K562 (cell line): ENCODE measurements around the gene C11orf65. TPM values are rescaled to one million over a fixed set of nuclear protein-coding genes. Genes with fewer than 3 reads are reported as not detected.

Experiments
- ATAC-seq: fragments of 200-7000 bp; cut with Tn5 transposase; 3 replicates; pipeline ENCODE4 v1.9.1; 2020; ENCODE audit warnings: moderate library complexity
- BruUV-seq: library from RNA; stranded (reverse); fragments of 400-500 nt; replicated peaks from 2 replicates; lab custom pipeline; 2021; lab: Mats Ljungman, UMichigan
- CTCF ChIA-PET: fragments of 300-600 bp; formaldehyde crosslinking; extraction: SDS; loops from one replicate; lab custom pipeline; 2021; ENCODE audit warnings: low intra/inter-chr PET ratio; lab: Yijun Ruan, JAX
- POLR2A ChIA-PET: fragments of 300-600, 350-650 bp; sonication (Branson Sonifier 250); formaldehyde crosslinking; extraction: SDS; loops from one replicate; lab custom pipeline; 2021; ENCODE audit warnings: antibody characterized with exemption, inconsistent platforms; lab: Yijun Ruan, JAX
- DNase-seq, 4 experiments: peaks; one replicate each; pipeline versions ENCODE4 v3.0.0 to v3.0.0-alpha.2; 2011 to 2018; ENCODE audit warnings: low spot score in 3 of 4, mixed read lengths in 3 of 4; ENCODE audit errors: extremely low read depth in 1 of 4
- FAIRE-seq: peaks from 2 replicates; lab custom pipeline; 2011; peaks lifted over from hg19 to GRCh38; lab: Jason Lieb, UNC
- H2AFZ ChIP-seq: 2 replicates; pipeline ENCODE4 v1.6.0; 2011; ENCODE audit warnings: low read depth, low read length, control low read depth, inconsistent platforms
- H3K27ac ChIP-seq: fragments of 200-600 bp; 3 replicates; pipeline ENCODE4 v1.8.0; 2011; ENCODE audit warnings: low read depth, mild to moderate bottlenecking, control low read depth, inconsistent platforms, low read length, moderate library complexity, mixed read lengths; ENCODE audit errors: extremely low read depth
- H3K27me3 ChIP-seq, 2 experiments: fragments of 300-600 bp in 1 of 2; 2 replicates in 1 of 2; 3 replicates in 1 of 2; pipeline versions ENCODE4 v1.6.0 to v1.8.0; 2011; ENCODE audit warnings: inconsistent platforms in 2 of 2, low read length in 2 of 2, mild to moderate bottlenecking in 1 of 2, mixed read lengths in 1 of 2, moderate library complexity in 1 of 2; ENCODE audit not compliant: control insufficient read depth in 2 of 2, insufficient read depth in 2 of 2
- H3K36me3 ChIP-seq: fragments of 300-600 bp; 3 replicates; pipeline ENCODE4 v1.8.0; 2011; ENCODE audit warnings: mild to moderate bottlenecking, low read length, inconsistent platforms; ENCODE audit not compliant: control insufficient read depth, insufficient read depth
- H3K4me1 ChIP-seq, 2 experiments: fragments of 200-600 bp in 1 of 2; replicated peaks in 1 of 2; 2 replicates in 1 of 2; 3 replicates in 1 of 2; pipeline versions ENCODE4 v1.5.1 to v1.8.0; 2011; ENCODE audit warnings: inconsistent platforms in 2 of 2, low read length in 2 of 2, mild to moderate bottlenecking in 1 of 2, mixed read lengths in 1 of 2, moderate library complexity in 1 of 2; ENCODE audit not compliant: control insufficient read depth in 2 of 2, insufficient read depth in 2 of 2
- H3K4me2 ChIP-seq: 2 replicates; pipeline ENCODE4 v1.6.1; 2011; ENCODE audit warnings: low read length, control low read depth, inconsistent platforms, mixed read lengths; ENCODE audit not compliant: insufficient read depth
- H3K4me3 ChIP-seq: fragments of 200-600 bp; sonication (generic), shearing (Covaris generic); 2 replicates; pipeline ENCODE4 v1.5.1; 2016; ENCODE audit warnings: control low read depth, inconsistent platforms
- H3K79me2 ChIP-seq: fragments of 200-600 bp; 3 replicates; pipeline ENCODE4 v1.8.0; 2011; ENCODE audit warnings: low read length, inconsistent platforms; ENCODE audit not compliant: control insufficient read depth, insufficient read depth
- H3K9ac ChIP-seq, 2 experiments: 2 replicates each; pipeline versions ENCODE4 v1.6.0 to v1.6.1; 2011; ENCODE audit warnings: low read depth in 2 of 2, low read length in 2 of 2, control low read depth in 1 of 2, inconsistent platforms in 1 of 2, mild to moderate bottlenecking in 1 of 2, mixed read lengths in 1 of 2; ENCODE audit not compliant: insufficient read depth in 1 of 2
- H3K9me1 ChIP-seq: one replicate; pipeline ENCODE4 v1.6.0; 2011; ENCODE audit warnings: inconsistent platforms, mild to moderate bottlenecking, low read length, moderate library complexity; ENCODE audit not compliant: control insufficient read depth, insufficient read depth
- H3K9me3 ChIP-seq: replicated peaks from 2 replicates; pipeline ENCODE4 v1.5.1; 2011; ENCODE audit warnings: low read depth, low read length, inconsistent platforms; ENCODE audit not compliant: control insufficient read depth, insufficient read depth
- H4K20me1 ChIP-seq: replicated peaks from 2 replicates; pipeline ENCODE4 v1.6.1; 2011; ENCODE audit warnings: low read length, inconsistent platforms, mixed read lengths; ENCODE audit not compliant: control insufficient read depth, insufficient read depth
- FOSL1 ChIP-seq: fragments of 200-800 bp; sonication (Bioruptor generic); conservative IDR thresholded peaks from 2 replicates; pipeline ENCODE4 v1.6.1; 2016; ENCODE audit warnings: missing genetic modification characterization, missing compliant biosample characterization
- FOXA1 ChIP-seq: fragments of 450-650 bp; IDR thresholded peaks from 2 replicates; pipeline ENCODE4 v1.6.1; 2016; ENCODE audit warnings: mild to moderate bottlenecking, borderline replicate concordance
- HNRNPK ChIP-seq: fragments of 200-400 bp; formaldehyde crosslinking; IDR thresholded peaks from one replicate; pipeline ENCODE4 v1.6.1; 2018; ENCODE audit warnings: mild to moderate bottlenecking, low read depth, low read length; ENCODE audit not compliant: poor library complexity, severe bottlenecking
- IRF2 ChIP-seq: sonication (generic); formaldehyde crosslinking; IDR thresholded peaks from 2 replicates; pipeline ENCODE4 v1.8.1; 2022; ENCODE audit warnings: mild to moderate bottlenecking, missing genetic modification reagents
- JUN ChIP-seq, 2 experiments: sonication (generic) in 1 of 2; formaldehyde crosslinking in 1 of 2; IDR thresholded peaks; 2 replicates each; pipeline versions ENCODE4 v1.6.1 to v1.8.0; 2012 to 2022; ENCODE audit warnings: borderline replicate concordance in 2 of 2, mild to moderate bottlenecking in 2 of 2, improper control_type of control experiment in 1 of 2, low read depth in 1 of 2, low read length in 1 of 2, missing genetic modification reagents in 1 of 2
- PHB2 ChIP-seq: fragments of 450-650 bp; IDR thresholded peaks from 2 replicates; pipeline ENCODE4 v1.6.1; 2017; ENCODE audit warnings: low read depth
- ZC3H8 ChIP-seq: fragments of 450-650 bp; IDR thresholded peaks from 2 replicates; pipeline ENCODE4 v1.6.1; 2017
- ZFP1 ChIP-seq: fragments of 450-650 bp; formaldehyde crosslinking; IDR thresholded peaks from 2 replicates; pipeline ENCODE4 v1.4.0; 2020; ENCODE audit warnings: mild to moderate bottlenecking, mixed read lengths
- ZNF77 ChIP-seq: fragments of 250-450 bp; sonication (Bioruptor Pico); IDR thresholded peaks from 2 replicates; pipeline ENCODE4 v1.5.0; 2020
- in situ Hi-C: fragments of 300-500 bp; cut with MboI; formaldehyde crosslinking; loops from 4 replicates; pipeline ENCODE4 v1.15.0; 2018; ENCODE audit warnings: inconsistent platforms, mixed read lengths
- intact Hi-C: fragments of 100-400 bp; cut with micrococcal nuclease; formaldehyde crosslinking; loops from 2 replicates; pipeline ENCODE4 v1.14.2; 2022
- polyA plus RNA-seq, 8 experiments: library from polyadenylated mRNA; depleted of rRNA in 4 of 8; stranded (reverse) in 5 of 8; unstranded in 3 of 8; fragments of >200 nt; fragmentation: Nextera tagmentation in 2 of 8; fragmentation: Illumina TruSeq in 1 of 8; extraction: Ambion mirVana in 2 of 8; extraction: Trizol in 1 of 8; gene quantifications; 2 replicates each; pipeline versions ENCODE4 v1.2.1 to v1.2.3, GENCODE V29; 2011 to 2014; ENCODE audit warnings: inconsistent platforms in 1 of 8, missing spikeins in 1 of 8
- total RNA-seq, 7 experiments: library from RNA; depleted of rRNA in 6 of 7; stranded (reverse); fragments of >200 nt in 6 of 7; fragmentation: Illumina TruSeq in 2 of 7; extraction: Trizol in 2 of 7; gene quantifications; 2 replicates each; pipeline versions ENCODE4 v1.2.1 to v1.2.3, GENCODE V29; 2011 to 2021; ENCODE audit warnings: low replicate concordance in 1 of 7
- TF ChIP-seq, protein P1 (sequence below): sonication (generic); formaldehyde crosslinking; IDR thresholded peaks from 2 replicates; pipeline ENCODE4 v1.8.0; 2022; ENCODE audit warnings: mild to moderate bottlenecking, missing genetic modification reagents, borderline replicate concordance
- TF ChIP-seq, protein P2 (sequence below): fragments of 250-450 bp; sonication (Bioruptor Pico); IDR thresholded peaks from 2 replicates; pipeline ENCODE4 v1.4.0; 2020; ENCODE audit warnings: mild to moderate bottlenecking, moderate library complexity
- TF ChIP-seq, protein P3 (sequence below): fragments of 250-450 bp; sonication (Bioruptor Pico); IDR thresholded peaks from 2 replicates; pipeline ENCODE4 v1.8.0; 2021; ENCODE audit warnings: moderate library complexity, mild to moderate bottlenecking, inconsistent platforms
- TF ChIP-seq, protein P4 (sequence below): IDR thresholded peaks from 3 replicates; pipeline ENCODE4 v1.6.1; 2011; ENCODE audit warnings: borderline replicate concordance, mild to moderate bottlenecking; ENCODE audit not compliant: insufficient read length, insufficient read depth

Gene C11orf65
- total and polyA plus RNA-seq, 9 of the 15 experiments (the other 6 are each of a cell fraction or from before 2014, with no cell fraction given), result 1.0 to 2.1 (median 1.2) TPM

DNA sequence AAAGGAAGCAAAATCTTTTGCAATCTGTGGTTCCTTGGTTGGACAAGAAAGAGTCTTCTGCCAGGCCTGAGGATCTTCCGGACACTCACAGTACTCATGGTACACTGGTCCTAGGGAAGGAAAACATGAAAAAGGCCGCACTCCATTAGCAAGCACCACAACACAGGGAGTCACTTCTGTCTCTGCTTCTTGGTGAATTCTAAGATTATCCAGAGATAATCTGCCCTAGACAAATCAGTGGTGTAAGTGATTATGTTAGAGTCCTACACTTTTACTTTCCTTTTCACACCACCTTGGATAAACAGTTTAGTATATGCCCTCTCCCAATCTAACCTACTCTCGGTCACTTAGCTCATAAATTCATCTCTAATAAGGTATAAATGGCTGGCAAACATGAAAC is 19.0 kb upstream of the C11orf65 start (continued):
- TF ChIP-seq, protein P1, sequence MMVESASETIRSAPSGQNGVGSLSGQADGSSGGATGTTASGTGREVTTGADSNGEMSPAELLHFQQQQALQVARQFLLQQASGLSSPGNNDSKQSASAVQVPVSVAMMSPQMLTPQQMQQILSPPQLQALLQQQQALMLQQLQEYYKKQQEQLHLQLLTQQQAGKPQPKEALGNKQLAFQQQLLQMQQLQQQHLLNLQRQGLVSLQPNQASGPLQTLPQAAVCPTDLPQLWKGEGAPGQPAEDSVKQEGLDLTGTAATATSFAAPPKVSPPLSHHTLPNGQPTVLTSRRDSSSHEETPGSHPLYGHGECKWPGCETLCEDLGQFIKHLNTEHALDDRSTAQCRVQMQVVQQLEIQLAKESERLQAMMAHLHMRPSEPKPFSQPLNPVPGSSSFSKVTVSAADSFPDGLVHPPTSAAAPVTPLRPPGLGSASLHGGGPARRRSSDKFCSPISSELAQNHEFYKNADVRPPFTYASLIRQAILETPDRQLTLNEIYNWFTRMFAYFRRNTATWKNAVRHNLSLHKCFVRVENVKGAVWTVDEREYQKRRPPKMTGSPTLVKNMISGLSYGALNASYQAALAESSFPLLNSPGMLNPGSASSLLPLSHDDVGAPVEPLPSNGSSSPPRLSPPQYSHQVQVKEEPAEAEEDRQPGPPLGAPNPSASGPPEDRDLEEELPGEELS, result no peak
- TF ChIP-seq HNRNPK (no peak), FOXA1 (no peak)
- TF ChIP-seq, protein P2, sequence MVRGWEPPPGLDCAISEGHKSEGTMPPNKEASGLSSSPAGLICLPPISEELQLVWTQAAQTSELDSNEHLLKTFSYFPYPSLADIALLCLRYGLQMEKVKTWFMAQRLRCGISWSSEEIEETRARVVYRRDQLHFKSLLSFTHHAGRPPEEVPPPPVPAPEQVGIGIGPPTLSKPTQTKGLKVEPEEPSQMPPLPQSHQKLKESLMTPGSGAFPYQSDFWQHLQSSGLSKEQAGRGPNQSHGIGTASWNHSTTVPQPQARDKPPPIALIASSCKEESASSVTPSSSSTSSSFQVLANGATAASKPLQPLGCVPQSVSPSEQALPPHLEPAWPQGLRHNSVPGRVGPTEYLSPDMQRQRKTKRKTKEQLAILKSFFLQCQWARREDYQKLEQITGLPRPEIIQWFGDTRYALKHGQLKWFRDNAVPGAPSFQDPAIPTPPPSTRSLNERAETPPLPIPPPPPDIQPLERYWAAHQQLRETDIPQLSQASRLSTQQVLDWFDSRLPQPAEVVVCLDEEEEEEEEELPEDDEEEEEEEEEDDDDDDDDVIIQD (CRISPR knock-in tag), result no peak

DNA sequence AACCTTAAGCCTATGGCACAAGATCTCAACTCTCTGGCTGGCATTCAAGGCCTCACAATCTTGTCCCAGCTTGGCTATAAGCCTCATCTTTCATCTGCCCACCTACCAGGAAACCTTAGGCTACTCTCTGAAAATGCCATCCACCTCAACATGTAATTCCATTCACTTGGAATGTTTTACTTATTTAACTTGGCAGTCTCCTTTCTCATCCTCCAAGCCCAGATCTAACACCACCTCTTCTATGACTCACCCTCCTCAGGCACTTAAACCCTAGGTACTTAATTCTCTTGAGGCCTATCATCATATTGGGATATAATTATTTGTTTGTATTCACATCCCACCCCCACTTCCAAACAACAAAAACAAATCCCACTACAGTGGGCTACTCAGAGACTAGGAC is 15.8 kb upstream of the C11orf65 start:
- intact Hi-C loops, result no loop called here
- BruUV-seq, result no TSS peak

More for the DNA sequence above, 15.8 kb upstream of the C11orf65 start:
- H3K9ac ChIP-seq, result no peak overlapping the region
- no peaks in the 10 kb centered on the region for H3K27me3 ChIP-seq
- H3K36me3 ChIP-seq, result peaks cover 63% of the 10 kb centered on the region
- no peak overlapping the region for H3K4me3 ChIP-seq
- no peak for ATAC-seq
- POLR2A ChIA-PET, result interaction anchor here (3.6 kb wide), 1 partner anchor 16 kb away, joined by 11 read pairs; the partner anchor contains the start of gene C11orf65
- no peaks in the 10 kb centered on the region for H3K9me3 ChIP-seq
- CTCF ChIA-PET, result no interaction called here
- H2AFZ ChIP-seq, result no peak overlapping the region
- no peaks in the 10 kb centered on the region for H3K9me1 ChIP-seq
- no peak overlapping the region for H3K4me2 ChIP-seq
- H3K4me1 ChIP-seq, result no peaks in the 10 kb centered on the region
- no peak for FAIRE-seq
- H4K20me1 ChIP-seq, result no peaks in the 10 kb centered on the region
- TF ChIP-seq PHB2 (no peak), FOSL1 (tag) (no peak), ZNF77 (CRISPR knock-in tag) (no peak), JUN (IDR thresholded peaks at IDR 0.05; ENCODE audit: borderline replicate concordance, low read depth, low read length) (no peak), JUN (CRISPR knock-in tag; IDR thresholded peaks at IDR 0.05; ENCODE audit: borderline replicate concordance) (no peak), ZC3H8 (no peak), IRF2 (CRISPR knock-in tag) (no peak), ZFP1 (CRISPR knock-in tag) (no peak)
- TF ChIP-seq, protein P3, sequence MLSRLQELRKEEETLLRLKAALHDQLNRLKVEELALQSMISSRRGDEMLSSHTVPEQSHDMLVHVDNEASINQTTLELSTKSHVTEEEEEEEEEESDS (CRISPR knock-in tag), result no peak
- TF ChIP-seq, protein P4, sequence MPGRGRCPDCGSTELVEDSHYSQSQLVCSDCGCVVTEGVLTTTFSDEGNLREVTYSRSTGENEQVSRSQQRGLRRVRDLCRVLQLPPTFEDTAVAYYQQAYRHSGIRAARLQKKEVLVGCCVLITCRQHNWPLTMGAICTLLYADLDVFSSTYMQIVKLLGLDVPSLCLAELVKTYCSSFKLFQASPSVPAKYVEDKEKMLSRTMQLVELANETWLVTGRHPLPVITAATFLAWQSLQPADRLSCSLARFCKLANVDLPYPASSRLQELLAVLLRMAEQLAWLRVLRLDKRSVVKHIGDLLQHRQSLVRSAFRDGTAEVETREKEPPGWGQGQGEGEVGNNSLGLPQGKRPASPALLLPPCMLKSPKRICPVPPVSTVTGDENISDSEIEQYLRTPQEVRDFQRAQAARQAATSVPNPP, result no peak
- TF ChIP-seq, all 486 proteins: peak for 0
- Histone ChIP-seq H3K27ac (no peak overlapping the region), H3K79me2 (no peaks in the 10 kb centered on the region)
- in situ Hi-C loops, result no loop called here
- DNase-seq, result no peak
